Liver (tissue), 9 donors: ENCODE data around the gene ZYX. TPM values are rescaled to one million over a fixed set of nuclear protein-coding genes. Genes with fewer than 3 reads are reported as not detected.

ENCODE experiments used
- DNase-seq: peaks from one replicate; pipeline ENCODE4 v3.0.0-alpha.2; 2017; ENCODE audit warnings: low spot score
- H3K27ac ChIP-seq, 2 donors: one replicate each; pipeline ENCODE4 v1.7.0; 2013; ENCODE audit warnings: inconsistent platforms in 2 of 2, low read length in 2 of 2, control low read depth in 1 of 2, low read depth in 1 of 2, mild to moderate bottlenecking in 1 of 2
- H3K27me3 ChIP-seq, 4 donors: one replicate each; pipeline versions ENCODE4 v1.6.1 to v1.7.0; 2013; ENCODE audit warnings: low read length in 3 of 4, inconsistent platforms in 1 of 4, mild to moderate bottlenecking in 1 of 4, moderate library complexity in 1 of 4; ENCODE audit not compliant: control insufficient read depth in 4 of 4, insufficient read depth in 4 of 4
- H3K36me3 ChIP-seq, 4 donors: one replicate each; pipeline versions ENCODE4 v1.6.1 to v1.7.0; 2013; ENCODE audit warnings: low read length in 3 of 4, mild to moderate bottlenecking in 3 of 4, low read depth in 1 of 4, moderate library complexity in 1 of 4; ENCODE audit not compliant: control insufficient read depth in 4 of 4, insufficient read depth in 3 of 4
- H3K4me1 ChIP-seq, 4 donors: one replicate each; pipeline versions ENCODE4 v1.6.1 to v1.7.0; 2013; ENCODE audit warnings: low read length in 3 of 4, mild to moderate bottlenecking in 3 of 4, moderate library complexity in 1 of 4; ENCODE audit not compliant: control insufficient read depth in 4 of 4, insufficient read depth in 4 of 4
- H3K4me3 ChIP-seq, 3 donors: one replicate each; pipeline versions ENCODE4 v1.6.1 to v1.7.0; 2013; ENCODE audit warnings: low read length in 3 of 3, control low read depth in 1 of 3, low read depth in 1 of 3, mild to moderate bottlenecking in 1 of 3
- H3K9ac ChIP-seq, 2 donors: one replicate each; pipeline ENCODE4 v1.7.0; 2013; ENCODE audit warnings: low read length in 2 of 2, mild to moderate bottlenecking in 2 of 2, moderate library complexity in 2 of 2, control low read depth in 1 of 2, low read depth in 1 of 2
- H3K9me3 ChIP-seq, 4 donors: one replicate each; pipeline versions ENCODE4 v1.6.1 to v1.7.0; 2013; ENCODE audit warnings: low read length in 3 of 4; ENCODE audit not compliant: control insufficient read depth in 4 of 4
- ATF3 ChIP-seq: IDR thresholded peaks from 2 replicates; pipeline ENCODE4 v1.6.1; 2016; ENCODE audit warnings: antibody characterized with exemption
- CTCF ChIP-seq: fragments of 150-350 bp; IDR thresholded peaks from 2 replicates; pipeline ENCODE4 v1.5.1; 2017; ENCODE audit warnings: improper control_type of control experiment, low read depth, low read length; ENCODE audit not compliant: missing input control
- EGR1 ChIP-seq, 2 donors: IDR thresholded peaks; 2 replicates each; pipeline ENCODE4 v1.6.1; 2016 to 2018; ENCODE audit warnings: antibody characterized with exemption in 2 of 2, low read depth in 2 of 2
- FOXA1 ChIP-seq: IDR thresholded peaks from 2 replicates; pipeline ENCODE4 v1.6.1; 2016; ENCODE audit warnings: antibody characterized with exemption
- FOXA2 ChIP-seq: IDR thresholded peaks from 2 replicates; pipeline ENCODE4 v1.6.1; 2016; ENCODE audit warnings: antibody characterized with exemption
- GABPA ChIP-seq, 2 donors: IDR thresholded peaks in 1 of 2; conservative IDR thresholded peaks in 1 of 2; 2 replicates each; pipeline ENCODE4 v1.6.1; 2016; ENCODE audit warnings: antibody characterized with exemption in 2 of 2, mild to moderate bottlenecking in 1 of 2, moderate library complexity in 1 of 2
- HNF4A ChIP-seq, 2 donors: conservative IDR thresholded peaks; 2 replicates each; pipeline ENCODE4 v1.6.1; 2016; ENCODE audit warnings: antibody characterized with exemption in 2 of 2, mild to moderate bottlenecking in 2 of 2
- HNF4G ChIP-seq: IDR thresholded peaks from 2 replicates; pipeline ENCODE4 v1.6.1; 2016; ENCODE audit warnings: antibody characterized with exemption
- JUND ChIP-seq, 2 donors: IDR thresholded peaks; 2 replicates each; pipeline ENCODE4 v1.6.1; 2016; ENCODE audit warnings: antibody characterized with exemption in 2 of 2
- NR2F2 ChIP-seq: IDR thresholded peaks from 2 replicates; pipeline ENCODE4 v1.6.1; 2016; ENCODE audit warnings: antibody characterized with exemption
- RAD21 ChIP-seq, 2 donors: IDR thresholded peaks; 2 replicates each; pipeline ENCODE4 v1.6.1; 2016; ENCODE audit warnings: antibody characterized with exemption in 2 of 2, mild to moderate bottlenecking in 2 of 2
- REST ChIP-seq: IDR thresholded peaks from 2 replicates; pipeline ENCODE4 v1.6.1; 2016; ENCODE audit warnings: antibody characterized with exemption, mild to moderate bottlenecking
- RXRA ChIP-seq, 2 donors: IDR thresholded peaks; 2 replicates each; pipeline ENCODE4 v1.6.1; 2017 to 2018; ENCODE audit warnings: antibody characterized with exemption in 2 of 2, mild to moderate bottlenecking in 1 of 2
- TAF1 ChIP-seq: conservative IDR thresholded peaks from 2 replicates; pipeline ENCODE4 v1.6.1; 2016; ENCODE audit warnings: antibody characterized with exemption, mild to moderate bottlenecking
- YY1 ChIP-seq: IDR thresholded peaks from 2 replicates; pipeline ENCODE4 v1.6.1; 2016; ENCODE audit warnings: antibody characterized with exemption, mild to moderate bottlenecking
- WGBS: extraction: QIAGEN DNeasy Blood & Tissue Kit; methylation state at CpG from one replicate; pipeline ENCODE4 v1.1.7; 2013; 5-methylcytosine and 5-hydroxymethylcytosine counted together
- polyA plus RNA-seq, 2 donors: library from polyadenylated mRNA; stranded (reverse) in 1 of 2; unstranded in 1 of 2; fragments of 200-250 nt in 1 of 2; fragments of >200 nt in 1 of 2; fragmentation: Nextera tagmentation in 1 of 2; extraction: Ambion mirVana in 1 of 2; gene quantifications; one replicate each; pipeline versions ENCODE4 v1.2.1 to v1.2.3, GENCODE V29; 2013 to 2015
- total RNA-seq, 2 donors: library from RNA; depleted of rRNA; stranded (reverse); fragments of >200 nt; gene quantifications; one replicate each; pipeline ENCODE4 v1.2.3, GENCODE V29; 2014
- TF ChIP-seq, protein P1 (sequence below): IDR thresholded peaks from 2 replicates; pipeline ENCODE4 v1.6.1; 2016; ENCODE audit warnings: antibody characterized with exemption
- TF ChIP-seq, protein P2 (sequence below): IDR thresholded peaks from 2 replicates; pipeline ENCODE4 v1.6.1; 2016; ENCODE audit warnings: antibody characterized with exemption
- donor health status: healthy.
- donor health status: healthy.
- donor health status: healthy.
- donor health status: healthy.
- donor health status: healthy.

The ZYX gene
- total and polyA plus RNA-seq, 4 donors, result 15.4 to 49.7 (median 16.5) TPM

- WGBS, result 87% methylated on average over 5 of the region's 5 CpGs
- Histone ChIP-seq H3K9me3 (no peaks in the 10 kb centered on the region), H3K36me3 (no peaks in the 10 kb centered on the region), H3K4me3 (no peak overlapping the region), H3K4me1 (peaks cover 6 to 26% (median 18%) of the 10 kb centered on the region in 4 donors), H3K27me3 (no peaks in the 10 kb centered on the region), H3K27ac (no peak overlapping the region), H3K9ac (no peak overlapping the region)
- no peak for TF ChIP-seq JUND (IDR thresholded peaks at IDR 0.05)
- TF ChIP-seq EGR1 (IDR thresholded peaks at IDR 0.05; ENCODE audit: low read depth in 2 of 2), result no peak
- no peak for TF ChIP-seq FOXA1
- TF ChIP-seq GABPA (IDR thresholded peaks at IDR 0.05 in 1 of 2, conservative IDR thresholded peaks at IDR 0.05 in 1 of 2), result no peak
- TF ChIP-seq, protein P1, sequence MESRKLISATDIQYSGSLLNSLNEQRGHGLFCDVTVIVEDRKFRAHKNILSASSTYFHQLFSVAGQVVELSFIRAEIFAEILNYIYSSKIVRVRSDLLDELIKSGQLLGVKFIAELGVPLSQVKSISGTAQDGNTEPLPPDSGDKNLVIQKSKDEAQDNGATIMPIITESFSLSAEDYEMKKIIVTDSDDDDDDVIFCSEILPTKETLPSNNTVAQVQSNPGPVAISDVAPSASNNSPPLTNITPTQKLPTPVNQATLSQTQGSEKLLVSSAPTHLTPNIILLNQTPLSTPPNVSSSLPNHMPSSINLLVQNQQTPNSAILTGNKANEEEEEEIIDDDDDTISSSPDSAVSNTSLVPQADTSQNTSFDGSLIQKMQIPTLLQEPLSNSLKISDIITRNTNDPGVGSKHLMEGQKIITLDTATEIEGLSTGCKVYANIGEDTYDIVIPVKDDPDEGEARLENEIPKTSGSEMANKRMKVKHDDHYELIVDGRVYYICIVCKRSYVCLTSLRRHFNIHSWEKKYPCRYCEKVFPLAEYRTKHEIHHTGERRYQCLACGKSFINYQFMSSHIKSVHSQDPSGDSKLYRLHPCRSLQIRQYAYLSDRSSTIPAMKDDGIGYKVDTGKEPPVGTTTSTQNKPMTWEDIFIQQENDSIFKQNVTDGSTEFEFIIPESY, result no peak
- no peak for TF ChIP-seq YY1
- no peak for TF ChIP-seq REST
- TF ChIP-seq RAD21 (IDR thresholded peaks at IDR 0.05), result no peak
- TF ChIP-seq, protein P2, sequence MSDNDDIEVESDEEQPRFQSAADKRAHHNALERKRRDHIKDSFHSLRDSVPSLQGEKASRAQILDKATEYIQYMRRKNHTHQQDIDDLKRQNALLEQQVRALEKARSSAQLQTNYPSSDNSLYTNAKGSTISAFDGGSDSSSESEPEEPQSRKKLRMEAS, result no peak
- no peak for TF ChIP-seq FOXA2
- no peak for TF ChIP-seq NR2F2
- peak; percentile 16 for DNase-seq
Measured at GRCh38 chr7:143411976-143412708, 31.0 kb downstream of the ZYX start.

DNA sequence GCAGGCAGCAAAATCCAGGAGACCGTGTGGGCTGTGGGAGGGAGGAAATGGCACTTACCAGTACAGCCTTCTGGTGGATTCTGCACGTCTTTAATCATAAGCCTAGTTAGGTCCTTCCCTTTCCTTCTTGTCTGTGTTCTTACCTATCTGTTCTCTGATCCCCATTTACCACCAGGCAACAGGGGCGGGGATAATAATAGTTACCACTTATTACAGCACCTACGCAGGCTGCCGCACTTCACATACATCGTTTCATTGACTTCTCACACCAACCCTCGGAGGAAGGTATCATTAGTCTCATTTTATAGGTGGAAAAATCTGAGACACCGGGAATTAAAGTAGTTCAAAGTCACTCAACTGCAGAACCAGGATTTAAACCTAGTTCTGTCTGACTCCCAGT, 32.0 kb downstream of the ZYX start:
- no peaks in the 10 kb centered on the region for H3K27me3 ChIP-seq
- H3K36me3 ChIP-seq, result no peaks in the 10 kb centered on the region
- TF ChIP-seq NR2F2, result no peak
- TF ChIP-seq FOXA2, result no peak
- no peak for TF ChIP-seq YY1
- no peak for TF ChIP-seq TAF1
- no peak for TF ChIP-seq EGR1 (IDR thresholded peaks at IDR 0.05; ENCODE audit: low read depth in 2 of 2)
- TF ChIP-seq CTCF, result no peak
- TF ChIP-seq HNF4G, result no peak
- no peak for TF ChIP-seq HNF4A (conservative IDR thresholded peaks at IDR 0.05)
- TF ChIP-seq JUND (IDR thresholded peaks at IDR 0.05), result no peak
- TF ChIP-seq REST, result no peak
- TF ChIP-seq ATF3, result no peak
- TF ChIP-seq RXRA (IDR thresholded peaks at IDR 0.05), result no peak
- TF ChIP-seq, protein P1, result no peak
- TF ChIP-seq GABPA (IDR thresholded peaks at IDR 0.05 in 1 of 2, conservative IDR thresholded peaks at IDR 0.05 in 1 of 2), result no peak
- TF ChIP-seq FOXA1, result no peak
- no peaks in the 10 kb centered on the region for H3K9me3 ChIP-seq
- peak; percentile 16 for DNase-seq
- WGBS, result 93% methylated on average over 8 of the region's 8 CpGs
- H3K4me1 ChIP-seq, result peaks cover 3 to 17% (median 8%) of the 10 kb centered on the region in 4 donors
- no peak overlapping the region for H3K9ac ChIP-seq
- H3K27ac ChIP-seq, result no peak overlapping the region
- no peak overlapping the region for H3K4me3 ChIP-seq
